Osteocyte (in vitro differentiated cells): ENCODE data around the gene GRM7. TPM values are rescaled to one million over a fixed set of nuclear protein-coding genes. Genes with fewer than 3 reads are reported as not detected.

Source experiments
- DNase-seq: peaks from one replicate; pipeline ENCODE4 v3.0.0; 2021; ENCODE audit warnings: mixed read lengths; ENCODE audit not compliant: unreplicated experiment; ENCODE audit errors: extremely low spot score
- H3K27ac Mint-ChIP-seq: one replicate; pipeline ENCODE4 v1.8.0; 2021; ENCODE audit warnings: mild to moderate bottlenecking, mixed read lengths; ENCODE audit not compliant: unreplicated experiment
- H3K27me3 Mint-ChIP-seq: one replicate; pipeline ENCODE4 v1.8.0; 2021; ENCODE audit warnings: mixed read lengths; ENCODE audit not compliant: unreplicated experiment
- H3K36me3 Mint-ChIP-seq: one replicate; pipeline ENCODE4 v1.8.0; 2021; ENCODE audit warnings: mixed read lengths; ENCODE audit not compliant: unreplicated experiment
- H3K4me1 Mint-ChIP-seq: one replicate; pipeline ENCODE4 v1.8.0; 2021; ENCODE audit warnings: mixed read lengths; ENCODE audit not compliant: unreplicated experiment
- H3K4me3 Mint-ChIP-seq: one replicate; pipeline ENCODE4 v1.8.0; 2021; ENCODE audit warnings: mild to moderate bottlenecking, moderate library complexity, mixed read lengths; ENCODE audit not compliant: unreplicated experiment
- H3K9me3 Mint-ChIP-seq: one replicate; pipeline ENCODE4 v1.8.0; 2021; ENCODE audit warnings: mixed read lengths; ENCODE audit not compliant: unreplicated experiment
- total RNA-seq: library from RNA; stranded (reverse); gene quantifications from 2 replicates; pipeline ENCODE4 v1.2.1, GENCODE V29; 2021
- TF ChIP-seq, protein P1 (sequence below): fragments of 200-600 bp; sonication (generic); IDR thresholded peaks from 2 replicates; pipeline ENCODE4 v1.5.0; 2021; ENCODE audit warnings: antibody characterized with exemption, mild to moderate bottlenecking, moderate library complexity

The GRM7 gene
- total RNA-seq, 1 donor from 2014 or later, result not detected

DNA sequence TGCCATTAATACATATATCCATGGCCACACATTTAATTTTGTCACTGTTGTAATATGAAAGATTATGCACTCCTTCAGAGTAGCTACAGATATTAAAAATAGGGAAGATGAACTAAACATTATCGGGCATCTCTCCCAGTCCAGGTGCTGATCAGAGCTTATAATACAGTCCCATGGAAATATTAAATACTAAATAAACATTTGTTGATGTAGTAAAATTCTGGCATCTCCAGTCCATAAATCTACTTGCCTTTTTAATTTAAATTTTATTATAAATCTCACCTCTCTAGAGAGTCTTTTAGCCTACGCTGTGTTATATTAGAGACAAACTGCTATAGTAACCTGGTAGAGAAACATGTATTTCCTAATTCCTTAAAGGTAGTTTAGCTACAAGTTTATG, 297.6 kb downstream of the GRM7 start:
- Mint-ChIP-seq H3K27ac (no peak overlapping the region), H3K4me3 (no peak overlapping the region), H3K9me3 (peaks cover 21% of the 10 kb centered on the region), H3K36me3 (no peaks in the 10 kb centered on the region), H3K4me1 (no peaks in the 10 kb centered on the region), H3K27me3 (no peaks in the 10 kb centered on the region)
- TF ChIP-seq, protein P1, sequence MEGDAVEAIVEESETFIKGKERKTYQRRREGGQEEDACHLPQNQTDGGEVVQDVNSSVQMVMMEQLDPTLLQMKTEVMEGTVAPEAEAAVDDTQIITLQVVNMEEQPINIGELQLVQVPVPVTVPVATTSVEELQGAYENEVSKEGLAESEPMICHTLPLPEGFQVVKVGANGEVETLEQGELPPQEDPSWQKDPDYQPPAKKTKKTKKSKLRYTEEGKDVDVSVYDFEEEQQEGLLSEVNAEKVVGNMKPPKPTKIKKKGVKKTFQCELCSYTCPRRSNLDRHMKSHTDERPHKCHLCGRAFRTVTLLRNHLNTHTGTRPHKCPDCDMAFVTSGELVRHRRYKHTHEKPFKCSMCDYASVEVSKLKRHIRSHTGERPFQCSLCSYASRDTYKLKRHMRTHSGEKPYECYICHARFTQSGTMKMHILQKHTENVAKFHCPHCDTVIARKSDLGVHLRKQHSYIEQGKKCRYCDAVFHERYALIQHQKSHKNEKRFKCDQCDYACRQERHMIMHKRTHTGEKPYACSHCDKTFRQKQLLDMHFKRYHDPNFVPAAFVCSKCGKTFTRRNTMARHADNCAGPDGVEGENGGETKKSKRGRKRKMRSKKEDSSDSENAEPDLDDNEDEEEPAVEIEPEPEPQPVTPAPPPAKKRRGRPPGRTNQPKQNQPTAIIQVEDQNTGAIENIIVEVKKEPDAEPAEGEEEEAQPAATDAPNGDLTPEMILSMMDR, result no peak
- no peak for DNase-seq

DNA sequence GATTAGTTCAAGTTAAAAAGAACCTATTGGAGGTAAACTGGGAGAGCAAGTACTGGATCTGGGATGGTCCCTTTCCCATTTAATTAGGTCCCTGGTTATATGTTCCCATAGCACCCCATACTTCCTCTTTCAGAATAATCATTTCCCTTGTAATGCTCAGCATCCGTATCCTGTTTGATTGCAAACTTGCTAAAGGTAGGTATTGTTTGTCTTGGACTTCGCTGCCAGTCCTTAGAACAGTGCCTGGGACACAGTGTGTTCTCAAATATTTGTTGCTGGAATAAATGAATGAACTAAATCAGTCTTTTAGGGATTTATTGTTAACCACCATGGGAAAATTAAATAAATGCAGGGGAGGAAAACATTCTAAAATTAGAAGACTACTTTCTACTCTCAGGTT, 299.8 kb downstream of the GRM7 start:
- Mint-ChIP-seq H3K27ac (no peak overlapping the region), H3K36me3 (no peaks in the 10 kb centered on the region), H3K4me1 (no peaks in the 10 kb centered on the region), H3K9me3 (peaks cover 25% of the 10 kb centered on the region), H3K27me3 (no peaks in the 10 kb centered on the region), H3K4me3 (no peak overlapping the region)
- DNase-seq, result no peak
- TF ChIP-seq, protein P1, result no peak

DNA sequence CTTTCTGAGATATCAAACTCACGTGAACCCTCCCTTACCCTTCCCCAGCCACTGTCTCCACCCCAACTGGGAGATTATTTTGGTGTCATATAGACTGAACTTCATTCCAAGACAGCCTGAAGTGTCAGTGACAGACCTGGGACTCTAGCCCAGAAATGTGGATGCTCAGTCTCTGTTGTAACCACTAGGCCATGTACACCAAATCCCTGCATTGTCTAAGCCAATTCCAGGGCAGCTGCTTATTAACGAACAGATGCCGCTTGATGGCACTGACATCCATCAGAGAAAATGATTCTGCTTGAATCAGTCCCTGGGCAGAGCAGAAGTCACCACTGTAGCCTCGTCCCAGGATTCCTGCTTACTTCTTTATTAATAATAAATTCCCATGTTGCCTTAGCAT, 305.5 kb downstream of the GRM7 start:
- Mint-ChIP-seq H3K4me1 (no peaks in the 10 kb centered on the region), H3K9me3 (peaks cover 22% of the 10 kb centered on the region), H3K27me3 (no peaks in the 10 kb centered on the region), H3K4me3 (no peak overlapping the region), H3K36me3 (no peaks in the 10 kb centered on the region), H3K27ac (no peak overlapping the region)
- TF ChIP-seq, protein P1, result no peak
- no peak for DNase-seq

DNA sequence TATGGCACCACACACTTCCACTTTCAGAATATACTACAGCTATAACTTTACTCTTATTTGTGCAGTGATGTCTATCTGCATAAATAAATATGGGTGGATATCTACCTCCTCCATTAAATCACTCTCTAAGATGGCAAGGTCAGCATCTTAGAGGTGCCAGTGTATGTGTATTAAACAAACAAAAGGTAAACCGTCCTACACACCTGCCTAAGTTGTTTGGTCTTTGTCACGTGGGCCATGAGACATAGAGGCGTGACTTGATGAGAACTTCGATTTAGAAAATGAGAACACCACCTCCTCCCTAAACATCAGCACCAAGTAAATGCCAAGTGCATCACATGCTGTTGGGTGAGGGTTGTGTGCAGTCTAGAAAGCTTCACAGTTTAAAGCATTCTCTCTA, 310.6 kb downstream of the GRM7 start:
- H3K9me3 Mint-ChIP-seq, result peaks cover 18% of the 10 kb centered on the region
- H3K4me3 Mint-ChIP-seq, result no peak overlapping the region
- DNase-seq, result no peak
- H3K27ac Mint-ChIP-seq, result no peak overlapping the region
- no peaks in the 10 kb centered on the region for H3K27me3 Mint-ChIP-seq
- TF ChIP-seq, protein P1, result no peak
- H3K36me3 Mint-ChIP-seq, result no peaks in the 10 kb centered on the region
- no peaks in the 10 kb centered on the region for H3K4me1 Mint-ChIP-seq

DNA sequence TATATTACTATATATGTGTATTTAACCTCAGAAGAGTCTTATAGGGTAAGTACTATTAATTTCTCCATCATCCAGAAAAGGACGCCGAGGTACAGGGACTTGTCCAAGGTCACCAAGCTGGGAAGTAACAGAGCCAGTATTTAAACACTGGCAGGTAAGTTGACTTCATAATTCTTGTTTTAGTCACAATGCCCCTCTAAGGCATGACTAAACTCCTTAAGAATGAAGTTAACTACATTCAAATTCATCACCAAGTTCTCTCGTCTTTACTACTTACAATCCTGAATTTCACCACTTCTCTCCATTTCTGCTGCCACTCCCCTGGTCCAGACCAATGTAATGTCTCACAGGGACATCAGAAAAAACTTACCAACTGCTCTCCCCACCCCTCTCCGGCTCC, 312.1 kb downstream of the GRM7 start:
- TF ChIP-seq, protein P1, result no peak

More for the DNA sequence above, 312.1 kb downstream of the GRM7 start:
- Mint-ChIP-seq H3K27me3 (no peaks in the 10 kb centered on the region), H3K4me3 (no peak overlapping the region), H3K36me3 (no peaks in the 10 kb centered on the region), H3K4me1 (no peaks in the 10 kb centered on the region), H3K9me3 (peaks cover 25% of the 10 kb centered on the region), H3K27ac (no peak overlapping the region)
- DNase-seq, result no peak
